Forelimb muscle (tissue), 1 donor: ENCODE data around the gene KLK11. TPM values are rescaled to one million over a fixed set of nuclear protein-coding genes. Genes with fewer than 3 reads are reported as not detected.
"Not testable (repeated sequence)": the region's sequence is repeated elsewhere in the genome, so short reads cannot be mapped to it uniquely, and the experiment has no call there.

Experiments used
- DNase-seq: peaks from one replicate; pipeline ENCODE4 v3.0.0-alpha.2; 2013; ENCODE audit warnings: low read depth
- polyA plus RNA-seq: library from polyadenylated mRNA; unstranded; fragments of 120-200 nt; gene quantifications from one replicate; pipeline ENCODE4 v1.2.1, GENCODE V29; 2013; ENCODE audit not compliant: insufficient read length

KLK11 gene
- polyA plus RNA-seq, 1 donor = not detected

GRCh38 chr19:51003316-51003715, 23.1 kb downstream of the KLK11 start:
- no peak for DNase-seq

DNA sequence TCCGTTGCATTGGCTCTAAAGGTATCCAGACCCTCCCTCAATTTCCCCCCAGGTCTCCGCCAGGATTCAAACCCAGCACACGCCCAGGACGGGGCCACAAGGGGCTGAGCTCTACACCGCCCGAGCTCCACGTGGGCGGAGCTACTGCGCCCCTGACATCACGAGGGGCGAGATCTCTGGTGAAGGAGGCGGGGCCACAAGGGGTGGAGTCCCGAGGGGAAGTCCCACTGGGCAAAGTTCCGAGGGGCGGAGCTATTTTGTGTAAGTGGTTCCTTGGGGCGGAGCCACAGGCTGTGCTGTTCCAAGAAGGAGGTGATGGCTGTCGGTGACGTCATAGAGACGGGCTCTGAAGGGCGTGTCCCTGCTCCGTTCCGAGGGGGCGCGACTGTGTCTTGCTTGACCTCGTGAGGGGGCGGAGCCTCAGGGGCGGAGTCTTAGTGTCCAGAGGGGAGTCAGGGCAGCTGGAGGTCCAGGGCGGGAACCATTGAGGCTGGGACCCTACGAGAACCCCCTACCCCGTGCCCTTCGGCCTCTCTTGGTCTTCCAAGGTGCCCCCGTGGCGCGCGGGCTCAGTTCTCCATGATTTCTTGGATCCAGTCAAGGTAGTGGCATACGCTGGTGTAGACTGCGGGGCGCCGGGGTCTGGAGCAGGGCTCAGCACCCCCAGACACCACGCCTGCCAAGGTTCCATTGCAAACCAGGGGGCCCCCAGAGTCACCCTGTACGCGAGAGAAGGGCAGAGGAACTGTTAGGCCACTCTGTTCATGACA, 23.7 kb downstream of the KLK11 start:
- DNase-seq = no peak

- DNase-seq = no peak
Measured at GRCh38 chr19:51002089-51002532, 24.3 kb downstream of the KLK11 start.

GRCh38 chr19:51001515-51001914, 24.9 kb downstream of the KLK11 start, which contains the start of gene KLK8:
Gene KLK8 (minus strand): TSS chr19:51001604. CDS start chr19:51001167, 437 bp downstream.
- no peak for DNase-seq

- DNase-seq = no peak
Measured at GRCh38 chr19:51000981-51001380, 25.4 kb downstream of the KLK11 start.

- DNase-seq = no peak
Measured at GRCh38 chr19:51000426-51000825, 26.0 kb downstream of the KLK11 start.

GRCh38 chr19:50998686-50999085, 27.7 kb downstream of the KLK11 start:
- no peak for DNase-seq

- DNase-seq = no peak
Measured at GRCh38 chr19:50998061-50998460, 28.4 kb downstream of the KLK11 start.

DNA sequence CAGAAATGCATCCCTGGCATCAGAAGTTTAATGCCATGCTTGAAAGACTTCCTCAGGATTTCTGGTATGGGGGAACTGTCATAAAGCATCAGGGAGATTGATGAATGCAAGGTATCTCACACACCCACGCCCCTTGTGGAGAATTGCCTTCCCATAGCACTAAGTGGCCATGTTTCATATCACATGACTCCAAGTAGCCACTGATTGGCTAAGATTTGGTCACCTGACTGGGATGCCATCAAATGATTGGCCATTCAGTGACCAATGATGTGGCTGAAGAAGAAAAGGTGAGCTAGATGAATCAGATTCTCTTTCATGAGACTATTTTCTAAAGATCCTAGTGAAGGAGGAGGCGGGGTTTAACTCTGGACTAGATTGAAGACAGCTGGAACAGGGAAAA, 32.3 kb downstream of the KLK11 start:
- DNase-seq = no peak

DNA sequence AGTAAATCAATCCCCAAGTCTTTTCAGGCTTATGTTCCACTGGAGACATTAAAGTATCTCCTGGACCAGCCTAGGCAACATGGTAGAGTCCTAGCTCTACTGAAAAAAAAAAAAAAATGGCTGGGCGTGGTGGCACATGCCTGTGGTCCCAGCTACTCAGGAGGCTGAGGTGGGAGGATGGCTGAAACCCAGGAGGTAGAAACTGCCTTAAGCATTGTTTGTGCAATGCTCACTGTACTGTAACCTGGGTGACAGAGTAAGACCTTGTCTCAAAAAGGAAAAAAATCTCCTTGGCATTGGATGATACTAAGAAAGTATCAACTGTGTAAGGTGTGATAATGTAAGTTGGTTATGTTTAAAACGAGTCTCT, 33.8 kb downstream of the KLK11 start:
- no peak for DNase-seq

DNA sequence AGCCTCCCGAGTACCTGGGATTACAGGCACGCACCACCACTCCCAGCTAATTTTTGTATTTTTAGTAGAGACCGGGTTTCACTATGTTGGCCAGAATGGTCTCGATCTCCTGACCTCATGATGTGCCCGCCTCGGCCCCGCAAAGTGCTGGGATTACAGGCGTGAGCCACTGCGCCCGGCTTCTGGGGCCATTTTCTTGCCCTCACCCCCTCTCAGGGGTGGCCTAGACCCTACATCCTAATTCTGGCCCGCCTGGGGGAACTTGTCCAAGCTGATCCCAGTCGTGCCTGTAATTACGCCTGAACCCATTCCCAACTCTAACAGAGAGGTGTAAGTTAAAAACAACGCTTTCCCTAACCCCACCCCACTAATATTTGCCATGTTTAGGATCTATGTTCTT, 42.0 kb downstream of the KLK11 start:
- not testable (repeated sequence) for DNase-seq

- DNase-seq = no peak
Measured at GRCh38 chr19:50983625-50984292, 42.7 kb downstream of the KLK11 start, which contains the start of gene KLK7. Gene KLK7 (minus strand): TSS chr19:50983917. CDS start chr19:50982399, 1,518 bp downstream.

GRCh38 chr19:50982186-50982585, 44.2 kb downstream of the KLK11 start:
- DNase-seq = no peak

- DNase-seq = no peak
Measured at GRCh38 chr19:50981587-50982146, 44.7 kb downstream of the KLK11 start.

DNA sequence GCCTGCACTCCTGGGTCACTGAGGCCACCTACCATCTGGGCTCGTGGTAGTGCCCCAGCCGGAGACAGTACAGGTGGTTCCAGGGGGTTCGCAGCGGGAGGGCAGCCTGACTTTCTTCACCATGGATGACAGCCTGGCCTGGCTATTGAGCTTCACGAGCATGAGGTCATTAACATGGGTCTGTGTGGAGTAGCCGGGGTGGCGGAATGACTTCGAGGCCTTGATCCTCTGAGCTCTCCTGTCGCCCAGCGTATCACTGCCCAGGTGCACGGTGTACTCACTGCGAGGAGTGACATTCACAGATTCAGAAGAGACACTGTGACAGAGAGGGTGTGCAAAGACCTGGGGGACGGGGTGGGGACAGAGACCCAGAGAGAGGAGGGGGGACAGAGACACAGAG, 46.2 kb downstream of the KLK11 start:
- DNase-seq = no peak

DNA sequence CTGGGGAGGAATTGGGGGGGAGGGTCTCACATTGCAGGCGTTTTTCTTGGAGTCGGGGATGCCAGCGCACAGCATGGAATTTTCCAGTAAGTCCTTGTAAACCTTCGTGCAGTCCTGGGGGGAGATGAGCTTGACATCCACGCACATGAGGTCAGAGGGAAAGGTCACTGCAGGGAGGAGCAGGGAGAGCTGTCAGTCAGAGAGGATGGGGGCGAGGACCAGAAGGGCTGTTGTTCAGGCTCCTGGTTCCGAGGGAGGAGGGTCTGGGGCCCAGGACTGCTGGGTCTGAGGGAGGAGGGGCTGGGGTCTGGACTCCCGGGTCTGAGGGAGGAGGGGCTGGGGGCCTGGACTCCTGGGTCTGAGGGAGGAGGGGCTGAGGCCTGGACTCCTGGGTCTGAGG, 46.7 kb downstream of the KLK11 start:
- no peak for DNase-seq

DNA sequence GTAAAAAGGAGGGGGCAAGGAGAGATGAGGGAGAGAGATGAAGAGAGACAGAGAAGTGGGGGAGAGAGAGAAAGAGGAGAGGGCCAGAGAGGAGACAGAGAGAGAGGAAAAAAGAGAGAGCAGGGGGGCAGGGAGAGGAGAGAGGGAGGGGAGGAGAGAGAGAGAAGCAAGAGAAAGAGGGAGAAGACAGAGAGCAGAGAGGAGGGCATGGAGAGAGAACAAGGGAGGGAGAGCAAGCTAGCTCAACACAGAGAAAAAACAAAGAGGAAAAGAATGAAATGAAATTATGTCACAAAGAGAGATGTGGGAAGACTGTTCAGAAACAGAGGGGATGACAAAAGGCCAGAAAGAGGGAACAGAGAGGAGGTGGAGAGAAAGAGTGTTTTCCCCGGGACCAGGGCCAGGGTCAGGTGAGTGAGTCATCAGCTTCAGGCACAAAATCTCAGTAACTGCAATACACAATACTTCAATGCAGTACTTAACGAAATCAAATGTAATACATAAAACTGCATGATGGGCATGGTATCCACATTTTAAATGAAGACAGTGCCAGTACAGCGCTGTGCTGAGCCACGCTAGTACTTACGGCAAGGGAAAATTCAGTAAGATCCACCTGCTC, 47.5 kb downstream of the KLK11 start:
- DNase-seq = no peak

GRCh38 chr19:50977626-50978025, 48.8 kb downstream of the KLK11 start:
- no peak for DNase-seq

DNA sequence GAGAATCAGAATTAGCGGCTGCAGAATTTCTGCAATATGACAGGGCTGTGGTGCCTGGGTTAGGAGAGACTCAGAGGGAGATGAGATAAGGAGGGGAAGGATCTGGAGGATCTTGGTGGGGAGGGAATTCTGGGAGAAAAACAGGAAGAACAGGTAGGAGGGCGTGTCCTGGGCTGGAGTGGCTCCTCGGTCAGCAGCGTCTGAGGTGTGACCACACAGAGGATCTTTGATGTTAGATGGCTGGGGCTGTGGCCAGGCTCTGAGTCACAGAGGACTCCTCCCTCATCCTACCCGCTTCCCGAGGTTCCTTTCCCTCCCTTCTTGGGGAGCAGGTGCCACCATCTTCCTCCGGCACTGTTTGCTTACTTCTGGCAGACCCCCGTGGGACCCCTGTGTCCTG, 50.6 kb downstream of the KLK11 start:
- DNase-seq = no peak

GRCh38 chr19:50974702-50975556, 51.5 kb downstream of the KLK11 start:
- DNase-seq = no peak

- DNase-seq = no peak
Measured at GRCh38 chr19:50972795-50973376, 53.5 kb downstream of the KLK11 start.
